Caco-2 (cell line): ENCODE data around the gene MIER3. TPM values are rescaled to one million over a fixed set of nuclear protein-coding genes. Genes with fewer than 3 reads are reported as not detected.

ENCODE experiments used
- BruUV-seq: library from RNA; stranded (reverse); fragments of 400-500 nt; replicated peaks from 2 replicates; lab custom pipeline; 2021; lab: Mats Ljungman, UMichigan
- CTCF ChIA-PET: fragments of 300-600 bp; sonication (Branson Sonifier 250); formaldehyde crosslinking; loops from one replicate; lab custom pipeline; 2022; ENCODE audit warnings: antibody characterized with exemption; lab: Charles Lee
- POLR2A ChIA-PET: fragments of 300-600 bp; sonication (Branson Sonifier 250); formaldehyde crosslinking; loops from one replicate; lab custom pipeline; 2022; ENCODE audit warnings: antibody characterized with exemption; lab: Charles Lee
- DNase-seq, 2 experiments: peaks; one replicate each; pipeline versions ENCODE4 v3.0.0 to v3.0.0-alpha.2; 2020 to 2022
- H3K27me3 ChIP-seq: replicated peaks from 2 replicates; pipeline ENCODE4 v1.6.0; 2011; ENCODE audit warnings: low read length; ENCODE audit not compliant: control insufficient read depth, insufficient read depth
- H3K36me3 ChIP-seq: 2 replicates; pipeline ENCODE4 v1.5.1; 2011; ENCODE audit warnings: low read length; ENCODE audit not compliant: control insufficient read depth, insufficient read depth
- H3K4me1 ChIP-seq: fragments of 250-450 bp; sonication (Bioruptor Pico); 2 replicates; pipeline ENCODE4 v1.5.1; 2020; ENCODE audit warnings: mild to moderate bottlenecking
- H3K4me3 ChIP-seq: 2 replicates; pipeline ENCODE4 v1.5.1; 2011; ENCODE audit warnings: low read depth, mild to moderate bottlenecking, control low read depth, low read length
- H3K9me3 ChIP-seq: fragments of 250-450 bp; sonication (Bioruptor Pico); 2 replicates; pipeline ENCODE4 v1.5.1; 2020; ENCODE audit warnings: mild to moderate bottlenecking, moderate library complexity
- H3K27ac Mint-ChIP-seq: one replicate; pipeline ENCODE4 v1.8.0; 2022; ENCODE audit warnings: mixed read lengths; ENCODE audit not compliant: unreplicated experiment
- H3K27me3 Mint-ChIP-seq: one replicate; pipeline ENCODE4 v1.8.0; 2022; ENCODE audit warnings: mixed read lengths; ENCODE audit not compliant: insufficient read depth, unreplicated experiment
- H3K36me3 Mint-ChIP-seq: one replicate; pipeline ENCODE4 v1.8.0; 2022; ENCODE audit warnings: mild to moderate bottlenecking, mixed read lengths; ENCODE audit not compliant: insufficient read depth, unreplicated experiment
- H3K4me1 Mint-ChIP-seq: one replicate; pipeline ENCODE4 v1.8.0; 2022; ENCODE audit warnings: low read depth, mixed read lengths; ENCODE audit not compliant: unreplicated experiment
- H3K4me3 Mint-ChIP-seq: one replicate; pipeline ENCODE4 v1.8.0; 2022; ENCODE audit warnings: mild to moderate bottlenecking, moderate library complexity, mixed read lengths; ENCODE audit not compliant: unreplicated experiment
- H3K9me3 Mint-ChIP-seq: one replicate; pipeline ENCODE4 v1.8.0; 2022; ENCODE audit warnings: mixed read lengths; ENCODE audit not compliant: unreplicated experiment
- CTCF ChIP-seq, 2 experiments: fragments of 200-600 bp in 1 of 2; IDR thresholded peaks; 1 replicate in 1 of 2; 2 replicates in 1 of 2; pipeline versions ENCODE4 v1.5.1 to v1.8.0; 2011 to 2022; ENCODE audit warnings: antibody characterized with exemption in 1 of 2, control low read depth in 1 of 2, inconsistent platforms in 1 of 2, low read depth in 1 of 2, low read length in 1 of 2, mild to moderate bottlenecking in 1 of 2, moderate library complexity in 1 of 2; ENCODE audit not compliant: insufficient read depth in 1 of 2, severe bottlenecking in 1 of 2, unreplicated experiment in 1 of 2
- intact Hi-C: fragments of 100-400 bp; cut with micrococcal nuclease; formaldehyde crosslinking; loops from one replicate; pipeline ENCODE4 v1.10.0; 2022; ENCODE audit not compliant: unreplicated experiment
- total RNA-seq: library from RNA; stranded (reverse); gene quantifications from 2 replicates; pipeline ENCODE4 v1.2.3, GENCODE V29; 2022

MIER3 gene
- total RNA-seq, 1 experiment from 2014 or later: 52.7 TPM

GRCh38 chr5:56959326-56959725 is 7.4 kb upstream of the MIER3 start:
- Mint-ChIP-seq H3K9me3 (no peaks in the 10 kb centered on the region), H3K27me3 (no peaks in the 10 kb centered on the region), H3K4me1 (peaks cover 40% of the 10 kb centered on the region), H3K27ac (no peak overlapping the region), H3K36me3 (no peaks in the 10 kb centered on the region), H3K4me3 (no peak overlapping the region)
- BruUV-seq: no TSS peak
- no peak for TF ChIP-seq CTCF (IDR thresholded peaks at IDR 0.05; ENCODE audit: insufficient read depth in 1 of 2, low read depth in 1 of 2, low read length in 1 of 2, severe bottlenecking in 1 of 2, unreplicated experiment in 1 of 2)
- ChIA-PET POLR2A (no interaction called here), CTCF (no interaction called here)
- DNase-seq: no peak
- Histone ChIP-seq H3K4me1 (peaks cover 26% of the 10 kb centered on the region), H3K4me3 (no peak overlapping the region), H3K9me3 (no peaks in the 10 kb centered on the region), H3K27me3 (no peaks in the 10 kb centered on the region), H3K36me3 (no peaks in the 10 kb centered on the region)
- intact Hi-C loops: no loop called here

- no peaks in the 10 kb centered on the region for H3K27me3 ChIP-seq
- H3K4me1 Mint-ChIP-seq: peaks cover 33% of the 10 kb centered on the region
- CTCF ChIA-PET: no interaction called here
Measured at GRCh38 chr5:56958595-56958994, 6.7 kb upstream of the MIER3 start.

GRCh38 chr5:56954262-56954661 is 2.3 kb upstream of the MIER3 start:
- Histone ChIP-seq H3K36me3 (no peaks in the 10 kb centered on the region), H3K4me3 (no peak overlapping the region), H3K27me3 (no peaks in the 10 kb centered on the region), H3K4me1 (peaks cover 25% of the 10 kb centered on the region), H3K9me3 (no peaks in the 10 kb centered on the region)
- BruUV-seq: no TSS peak
- no peaks in the 10 kb centered on the region for H3K27me3 Mint-ChIP-seq
- H3K36me3 Mint-ChIP-seq: peaks cover 19% of the 10 kb centered on the region
- intact Hi-C loops: no loop called here
- POLR2A ChIA-PET: interaction anchor here (0.6 kb wide), 1 partner anchor 45 kb away, joined by 4 read pairs; no protein-coding TSS in a partner anchor
- no peaks in the 10 kb centered on the region for H3K9me3 Mint-ChIP-seq
- peaks cover 24% of the 10 kb centered on the region for H3K4me1 Mint-ChIP-seq
- no peak overlapping the region for H3K4me3 Mint-ChIP-seq
- DNase-seq: no peak
- CTCF ChIA-PET: no interaction called here
- TF ChIP-seq CTCF (IDR thresholded peaks at IDR 0.05; ENCODE audit: insufficient read depth in 1 of 2, low read depth in 1 of 2, low read length in 1 of 2, severe bottlenecking in 1 of 2, unreplicated experiment in 1 of 2): no peak
- no peak overlapping the region for H3K27ac Mint-ChIP-seq

More at GRCh38 chr5:56958595-56958994, 6.7 kb upstream of the MIER3 start:
- Histone ChIP-seq H3K4me3 (no peak overlapping the region), H3K4me1 (peaks cover 27% of the 10 kb centered on the region), H3K9me3 (no peaks in the 10 kb centered on the region), H3K36me3 (no peaks in the 10 kb centered on the region)
- H3K36me3 Mint-ChIP-seq: no peaks in the 10 kb centered on the region
- H3K27me3 Mint-ChIP-seq: no peaks in the 10 kb centered on the region
- no peaks in the 10 kb centered on the region for H3K9me3 Mint-ChIP-seq
- intact Hi-C loops: no loop called here
- TF ChIP-seq CTCF (IDR thresholded peaks at IDR 0.05; ENCODE audit: insufficient read depth in 1 of 2, low read depth in 1 of 2, low read length in 1 of 2, severe bottlenecking in 1 of 2, unreplicated experiment in 1 of 2): no peak
- no peak overlapping the region for H3K27ac Mint-ChIP-seq
- H3K4me3 Mint-ChIP-seq: no peak overlapping the region
- POLR2A ChIA-PET: no interaction called here
- no TSS peak for BruUV-seq
- no peak for DNase-seq
